Prostate gland (tissue), 2 donors: ENCODE data around the gene ARHGAP9.

Experiments
- POLR2A ChIP-seq: fragments of 450-650 bp; IDR thresholded peaks from one replicate; pipeline ENCODE4 v1.6.1; 2016; ENCODE audit warnings: antibody characterized with exemption, mild to moderate bottlenecking
- POLR2AphosphoS5 ChIP-seq: sonication (generic); formaldehyde crosslinking; IDR thresholded peaks from one replicate; pipeline ENCODE4 v1.6.1; 2017; ENCODE audit warnings: antibody characterized with exemption
- TF ChIP-seq, protein P1 (sequence below), 4 experiments: fragments of 200-600 bp in 2 of 4; fragments of 450-650 bp in 2 of 4; sonication (generic) in 2 of 4; IDR thresholded peaks; 1 replicate in 3 of 4; 2 replicates in 1 of 4; pipeline ENCODE4 v1.5.1; 2016 to 2019; ENCODE audit warnings: antibody characterized with exemption in 4 of 4, mild to moderate bottlenecking in 2 of 4, moderate library complexity in 2 of 4

DNA sequence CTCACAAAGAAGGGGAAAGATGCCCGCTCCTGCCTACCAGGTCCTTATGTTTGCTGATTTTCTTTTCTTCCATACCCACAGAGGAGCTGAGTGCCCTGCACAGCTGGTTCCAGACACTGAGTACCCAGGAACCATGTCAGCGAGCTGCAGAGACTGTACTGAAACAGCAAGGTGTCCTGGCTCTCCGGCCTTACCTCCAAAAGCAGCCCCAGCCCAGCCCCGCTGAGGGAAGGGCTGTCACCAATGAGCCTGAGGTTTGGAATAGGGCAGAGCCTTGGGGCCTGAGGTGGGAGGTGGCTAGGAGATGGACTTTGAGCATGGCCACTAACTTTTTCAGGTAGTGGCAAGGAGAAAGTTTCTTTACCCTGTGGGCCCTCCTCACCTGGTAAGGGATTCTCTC, 10.5 kb upstream of the ARHGAP9 start:
- TF ChIP-seq, protein P1, sequence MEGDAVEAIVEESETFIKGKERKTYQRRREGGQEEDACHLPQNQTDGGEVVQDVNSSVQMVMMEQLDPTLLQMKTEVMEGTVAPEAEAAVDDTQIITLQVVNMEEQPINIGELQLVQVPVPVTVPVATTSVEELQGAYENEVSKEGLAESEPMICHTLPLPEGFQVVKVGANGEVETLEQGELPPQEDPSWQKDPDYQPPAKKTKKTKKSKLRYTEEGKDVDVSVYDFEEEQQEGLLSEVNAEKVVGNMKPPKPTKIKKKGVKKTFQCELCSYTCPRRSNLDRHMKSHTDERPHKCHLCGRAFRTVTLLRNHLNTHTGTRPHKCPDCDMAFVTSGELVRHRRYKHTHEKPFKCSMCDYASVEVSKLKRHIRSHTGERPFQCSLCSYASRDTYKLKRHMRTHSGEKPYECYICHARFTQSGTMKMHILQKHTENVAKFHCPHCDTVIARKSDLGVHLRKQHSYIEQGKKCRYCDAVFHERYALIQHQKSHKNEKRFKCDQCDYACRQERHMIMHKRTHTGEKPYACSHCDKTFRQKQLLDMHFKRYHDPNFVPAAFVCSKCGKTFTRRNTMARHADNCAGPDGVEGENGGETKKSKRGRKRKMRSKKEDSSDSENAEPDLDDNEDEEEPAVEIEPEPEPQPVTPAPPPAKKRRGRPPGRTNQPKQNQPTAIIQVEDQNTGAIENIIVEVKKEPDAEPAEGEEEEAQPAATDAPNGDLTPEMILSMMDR (IDR thresholded peaks at IDR 0.05) = no peak
- no peak for TF ChIP-seq POLR2AphosphoS5
- no peak for TF ChIP-seq POLR2A
